NT2/D1 (cell line): ENCODE data around the gene KCTD17.

Experiments used
- SUZ12 ChIP-seq: IDR thresholded peaks from 2 replicates; pipeline ENCODE4 v1.6.1; 2011; ENCODE audit not compliant: insufficient read length, insufficient read depth; ENCODE audit errors: extremely low read depth
- YY1 ChIP-seq: IDR thresholded peaks from 2 replicates; pipeline ENCODE4 v1.6.1; 2011; ENCODE audit not compliant: insufficient read length, insufficient read depth
- ZNF274 ChIP-seq: IDR thresholded peaks from 2 replicates; pipeline ENCODE4 v1.6.1; 2011; ENCODE audit warnings: mild to moderate bottlenecking, low read depth, low read length

GRCh38 chr22:37027556-37027955 is 24.0 kb upstream of the KCTD17 start:
- TF ChIP-seq ZNF274 (no peak), YY1 (no peak), SUZ12 (no peak)
